Epithelial cell of esophagus (primary cell): Measurements from ENCODE around the gene SMIM38.

Source experiments
- DNase-seq: peaks from one replicate; pipeline ENCODE4 v3.0.0; 2010; ENCODE audit warnings: low read depth
- H3K4me3 ChIP-seq: 2 replicates; pipeline ENCODE4 v1.5.1; 2011; ENCODE audit warnings: mild to moderate bottlenecking, low read length, control low read depth
- TF ChIP-seq, protein P1 (sequence below): IDR thresholded peaks from 2 replicates; pipeline ENCODE4 v1.5.1; 2011; ENCODE audit warnings: low read depth, mild to moderate bottlenecking, low read length, control low read depth, inconsistent platforms; ENCODE audit not compliant: insufficient read depth; ENCODE audit errors: missing control alignments

Gene SMIM38

GRCh38 chr11:69155302-69156234, at the start of gene SMIM38:
SMIM38 (plus strand) TSS chr11:69155935; CDS start chr11:69157847, 1,912 bp downstream.
- no peak for DNase-seq
- TF ChIP-seq, protein P1, sequence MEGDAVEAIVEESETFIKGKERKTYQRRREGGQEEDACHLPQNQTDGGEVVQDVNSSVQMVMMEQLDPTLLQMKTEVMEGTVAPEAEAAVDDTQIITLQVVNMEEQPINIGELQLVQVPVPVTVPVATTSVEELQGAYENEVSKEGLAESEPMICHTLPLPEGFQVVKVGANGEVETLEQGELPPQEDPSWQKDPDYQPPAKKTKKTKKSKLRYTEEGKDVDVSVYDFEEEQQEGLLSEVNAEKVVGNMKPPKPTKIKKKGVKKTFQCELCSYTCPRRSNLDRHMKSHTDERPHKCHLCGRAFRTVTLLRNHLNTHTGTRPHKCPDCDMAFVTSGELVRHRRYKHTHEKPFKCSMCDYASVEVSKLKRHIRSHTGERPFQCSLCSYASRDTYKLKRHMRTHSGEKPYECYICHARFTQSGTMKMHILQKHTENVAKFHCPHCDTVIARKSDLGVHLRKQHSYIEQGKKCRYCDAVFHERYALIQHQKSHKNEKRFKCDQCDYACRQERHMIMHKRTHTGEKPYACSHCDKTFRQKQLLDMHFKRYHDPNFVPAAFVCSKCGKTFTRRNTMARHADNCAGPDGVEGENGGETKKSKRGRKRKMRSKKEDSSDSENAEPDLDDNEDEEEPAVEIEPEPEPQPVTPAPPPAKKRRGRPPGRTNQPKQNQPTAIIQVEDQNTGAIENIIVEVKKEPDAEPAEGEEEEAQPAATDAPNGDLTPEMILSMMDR: no peak
- H3K4me3 ChIP-seq: no peak within 1 kb of the TSS

- TF ChIP-seq, protein P1: no peak
- H3K4me3 ChIP-seq: no peak overlapping the region
- DNase-seq: no peak
Measured at GRCh38 chr11:69106031-69106811, 49.5 kb upstream of the SMIM38 start.

GRCh38 chr11:69107413-69107812, 48.3 kb upstream of the SMIM38 start:
- DNase-seq: no peak
- no peak overlapping the region for H3K4me3 ChIP-seq
- TF ChIP-seq, protein P1: no peak

GRCh38 chr11:69108030-69108429, 47.7 kb upstream of the SMIM38 start:
- DNase-seq: no peak
- TF ChIP-seq, protein P1: no peak
- no peak overlapping the region for H3K4me3 ChIP-seq

- H3K4me3 ChIP-seq: no peak overlapping the region
- TF ChIP-seq, protein P1: no peak
Measured at GRCh38 chr11:69108559-69108958, 47.2 kb upstream of the SMIM38 start.

DNA sequence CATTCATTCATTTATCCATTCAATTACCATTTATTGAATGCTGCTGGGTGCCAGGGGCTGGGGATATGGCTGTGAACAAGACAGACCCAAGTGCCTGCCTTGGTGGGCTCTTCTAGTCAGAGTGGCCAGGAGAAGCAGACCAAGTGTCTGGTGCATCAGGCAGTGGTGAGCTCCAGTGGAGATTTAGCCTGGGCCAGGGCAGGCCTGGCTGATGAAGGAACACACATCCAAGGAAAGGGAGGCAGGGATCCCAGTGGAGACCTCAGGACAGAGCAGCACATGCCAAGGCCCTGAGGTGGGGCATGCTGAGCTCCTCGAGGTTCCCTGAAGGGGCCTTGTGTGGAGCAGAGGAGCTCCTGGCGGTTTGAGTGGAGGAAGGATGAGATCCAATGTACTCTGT, 46.6 kb upstream of the SMIM38 start:
- no peak overlapping the region for H3K4me3 ChIP-seq
- TF ChIP-seq, protein P1: no peak
- no peak for DNase-seq

More at GRCh38 chr11:69108559-69108958, 47.2 kb upstream of the SMIM38 start:
- no peak for DNase-seq
